ENCODE measurements around the gene RIMS1.

DNA sequence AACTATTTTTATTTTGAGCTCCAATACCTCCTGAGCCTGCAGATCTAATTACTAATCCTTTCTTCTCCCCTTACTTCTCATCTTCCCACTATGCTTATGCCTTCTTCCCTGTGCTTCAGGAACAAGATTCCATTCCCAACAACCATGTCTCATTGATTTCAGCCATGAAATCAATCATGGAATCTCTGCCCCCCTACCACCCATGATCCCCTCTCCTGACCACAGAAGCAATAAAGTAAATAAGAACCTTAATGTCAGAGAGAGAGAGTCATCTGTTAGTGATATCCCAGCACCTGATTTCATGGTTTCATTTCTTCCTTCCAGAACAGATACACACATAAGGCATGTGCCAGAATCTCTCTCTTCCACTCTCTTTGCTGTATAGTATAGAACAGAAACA, 395.9 kb downstream of the RIMS1 start:
- TF ChIP-seq, protein P1, sequence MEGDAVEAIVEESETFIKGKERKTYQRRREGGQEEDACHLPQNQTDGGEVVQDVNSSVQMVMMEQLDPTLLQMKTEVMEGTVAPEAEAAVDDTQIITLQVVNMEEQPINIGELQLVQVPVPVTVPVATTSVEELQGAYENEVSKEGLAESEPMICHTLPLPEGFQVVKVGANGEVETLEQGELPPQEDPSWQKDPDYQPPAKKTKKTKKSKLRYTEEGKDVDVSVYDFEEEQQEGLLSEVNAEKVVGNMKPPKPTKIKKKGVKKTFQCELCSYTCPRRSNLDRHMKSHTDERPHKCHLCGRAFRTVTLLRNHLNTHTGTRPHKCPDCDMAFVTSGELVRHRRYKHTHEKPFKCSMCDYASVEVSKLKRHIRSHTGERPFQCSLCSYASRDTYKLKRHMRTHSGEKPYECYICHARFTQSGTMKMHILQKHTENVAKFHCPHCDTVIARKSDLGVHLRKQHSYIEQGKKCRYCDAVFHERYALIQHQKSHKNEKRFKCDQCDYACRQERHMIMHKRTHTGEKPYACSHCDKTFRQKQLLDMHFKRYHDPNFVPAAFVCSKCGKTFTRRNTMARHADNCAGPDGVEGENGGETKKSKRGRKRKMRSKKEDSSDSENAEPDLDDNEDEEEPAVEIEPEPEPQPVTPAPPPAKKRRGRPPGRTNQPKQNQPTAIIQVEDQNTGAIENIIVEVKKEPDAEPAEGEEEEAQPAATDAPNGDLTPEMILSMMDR (IDR thresholded peaks at IDR 0.05; ENCODE audit: low read length), result no peak
- TF ChIP-seq EZH2 (optimal IDR thresholded peaks at IDR 0.05; ENCODE audit: low read depth, low read length) (no peak), EZH2phosphoT487 (IDR thresholded peaks at IDR 0.05; ENCODE audit: low read length) (no peak)
